Psoas muscle (tissue), 8 donors: ENCODE data around the gene SRSF9. TPM values are rescaled to one million over a fixed set of nuclear protein-coding genes. Genes with fewer than 3 reads are reported as not detected.

Experiments used
- ATAC-seq, 4 donors: fragments of 200-7000 bp; cut with Tn5 transposase; one replicate each; pipeline ENCODE4 v1.9.1; 2020; ENCODE audit warnings: moderate library complexity in 3 of 4, mild to moderate bottlenecking in 2 of 4
- DNase-seq, 2 donors: peaks; one replicate each; pipeline ENCODE4 v3.0.0-alpha.2; 2020
- H3K27ac ChIP-seq: fragments of 200-600 bp; one replicate; pipeline ENCODE4 v1.8.0; 2022
- H3K27me3 ChIP-seq, 3 donors: fragments of 200-600 bp in 1 of 3; one replicate each; pipeline versions ENCODE4 v1.6.1 to v1.8.0; 2013 to 2022; ENCODE audit warnings: low read length in 2 of 3, mild to moderate bottlenecking in 2 of 3, moderate library complexity in 1 of 3; ENCODE audit not compliant: insufficient read depth in 3 of 3
- H3K36me3 ChIP-seq, 2 donors: fragments of 200-600 bp in 1 of 2; one replicate each; pipeline versions ENCODE4 v1.6.1 to v1.8.0; 2013 to 2022; ENCODE audit warnings: low read depth in 1 of 2, mild to moderate bottlenecking in 1 of 2, moderate library complexity in 1 of 2; ENCODE audit not compliant: insufficient read depth in 1 of 2
- H3K4me1 ChIP-seq: fragments of 200-600 bp; one replicate; pipeline ENCODE4 v1.8.0; 2022
- H3K4me3 ChIP-seq: fragments of 200-600 bp; one replicate; pipeline ENCODE4 v1.8.0; 2022; ENCODE audit warnings: mild to moderate bottlenecking
- H3K9me3 ChIP-seq: fragments of 200-600 bp; one replicate; pipeline ENCODE4 v1.8.0; 2022
- CTCF ChIP-seq: fragments of 200-600 bp; IDR thresholded peaks from one replicate; pipeline ENCODE4 v1.8.0; 2022; ENCODE audit warnings: antibody characterized with exemption
- WGBS, 3 donors: extraction: QIAGEN DNeasy Blood & Tissue Kit; methylation state at CpG; one replicate each; pipeline versions ENCODE4 v1.1.6 to v1.1.7; 2013; 5-methylcytosine and 5-hydroxymethylcytosine counted together
- intact Hi-C, 2 donors: fragments of 100-400 bp; cut with DNase I; formaldehyde crosslinking; loops; one replicate each; pipeline versions ENCODE4 v1.11.0 to v1.14.2; 2022
- polyA plus RNA-seq, 3 donors: library from polyadenylated mRNA; stranded (reverse); fragments of 200-250 nt; gene quantifications; one replicate each; pipeline ENCODE4 v1.2.3, GENCODE V29; 2013
- total RNA-seq, 4 donors: library from RNA; stranded (reverse); fragmentation: NEBNext Ultra II Directional in 2 of 4; extraction: Animal tissue kit (Norgen Biotek cat#: 25700) in 2 of 4; gene quantifications; one replicate each; pipeline versions ENCODE4 v1.2.1 to v1.2.4, GENCODE V29; 2021 to 2023
- donor health status: healthy with polysubstance abuse.
- donor health status: DM: no; HTN: no; CAD: no; lungs with moderate emphysema.
- donor health status: Bipolar disorder and iron deficiency.
- donor health status: healthy.
- donor health status: DM: yes; HTN: yes; CAD: no.
- donor health status: DM: no; HTN: no; CAD: no.
- donor health status: DM: no; HTN: no; CAD: no.
- donor health status: DM: yes; HTN: yes; CAD: no.

The SRSF9 gene
- total and polyA plus RNA-seq, 7 donors: 24.9 to 53.8 (median 33.8) TPM

DNA sequence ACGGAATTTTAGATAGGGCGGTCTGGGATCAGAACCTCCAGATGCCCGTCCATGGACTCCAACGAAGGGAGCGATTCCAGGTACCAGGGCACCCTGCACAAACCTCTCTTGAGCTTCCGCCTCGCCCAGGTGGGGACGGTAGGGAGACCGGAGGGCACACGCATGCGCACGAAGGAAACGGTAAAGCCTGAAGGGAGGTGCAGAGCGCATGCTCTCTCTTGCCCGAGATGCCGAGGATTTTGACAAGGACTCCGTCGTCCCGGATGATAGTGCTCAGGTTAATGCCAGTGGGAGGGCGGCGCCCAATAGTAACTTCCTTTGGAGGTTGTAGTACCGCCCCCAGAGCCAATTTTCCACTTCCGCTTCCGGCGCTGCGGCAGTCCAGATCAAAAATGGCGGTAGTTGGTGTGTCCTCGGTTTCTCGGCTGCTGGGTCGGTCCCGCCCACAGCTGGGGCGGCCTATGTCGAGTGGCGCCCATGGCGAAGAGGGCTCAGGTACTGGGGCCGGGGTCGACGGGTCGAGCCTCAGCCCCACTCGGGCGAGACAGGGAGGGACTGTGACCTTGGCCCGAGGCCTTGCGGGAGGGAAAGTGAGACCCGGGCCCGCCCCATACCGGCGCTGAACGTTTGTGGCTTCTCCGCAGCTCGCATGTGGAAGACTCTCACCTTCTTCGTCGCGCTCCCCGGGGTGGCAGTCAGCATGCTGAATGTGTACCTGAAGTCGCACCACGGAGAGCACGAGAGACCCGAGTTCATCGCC, 31.6 kb downstream of the SRSF9 start, which contains the start of gene COX6A1:
TSS of gene COX6A1 (plus strand) at position 379 of the 760 bp plus-strand sequence. CDS start at position 393, 14 bp downstream.
- H3K36me3 ChIP-seq: peaks cover 3 to 38% of the 10 kb centered on the region in 2 donors
- H3K9me3 ChIP-seq: no peaks in the 10 kb centered on the region
- peak within 1 kb of the TSS; percentile 98 for H3K4me3 ChIP-seq
- no peaks in the 10 kb centered on the region for H3K27me3 ChIP-seq
- peak within 1 kb of the TSS; percentile 89 for H3K27ac ChIP-seq
- ATAC-seq (peak; percentile 98 to 99 (median 99)), DNase-seq (peak; percentile 94 to 97)
- no peak for TF ChIP-seq CTCF
- H3K4me1 ChIP-seq: peaks cover 18% of the 10 kb centered on the region
- intact Hi-C loops: loop anchor here in 1 of 2 donors (10.0 kb wide), 1 partner anchor 113 kb away; the partner anchor contains the start of gene PLA2G1B
- WGBS, 3 donors: 0% methylated on average over 55 to 59 of the region's 59 CpGs

GRCh38 chr12:120432772-120433525, 36.6 kb downstream of the SRSF9 start:
- H3K27ac ChIP-seq: no peak overlapping the region
- DNase-seq (no peak), ATAC-seq (no peak)
- TF ChIP-seq CTCF: no peak
- no peaks in the 10 kb centered on the region for H3K4me1 ChIP-seq
- no peaks in the 10 kb centered on the region for H3K9me3 ChIP-seq
- WGBS, 3 donors: 52 to 56% (median 56%) methylated on average over 10 of the region's 10 CpGs
- intact Hi-C loops: loop anchor here in 1 of 2 donors (10.0 kb wide), 1 partner anchor 108 kb away; the partner anchor contains the start of gene PLA2G1B
- no peak overlapping the region for H3K4me3 ChIP-seq
- peaks cover 0 to 4% (median 0%) of the 10 kb centered on the region in 3 donors for H3K27me3 ChIP-seq
- H3K36me3 ChIP-seq: no peaks in the 10 kb centered on the region

DNA sequence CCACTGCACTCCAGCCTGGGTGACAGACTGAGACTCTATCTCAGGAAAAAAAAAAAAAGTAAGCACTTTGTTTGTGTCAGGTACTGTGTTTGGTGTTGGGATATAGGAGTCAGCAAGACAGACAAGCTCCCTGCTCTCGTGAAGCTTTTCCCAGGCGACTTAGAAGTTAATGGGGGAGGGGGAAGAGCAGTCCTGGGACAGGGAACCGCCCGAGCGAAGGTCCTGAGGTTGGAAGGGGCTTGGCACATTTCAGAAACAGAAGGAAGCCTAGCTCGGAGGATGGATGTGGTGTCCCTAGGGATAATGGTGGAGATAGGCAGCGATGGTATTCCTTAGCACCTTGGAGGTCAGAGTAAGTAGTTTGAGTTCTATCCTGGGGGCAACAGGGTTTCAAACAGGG, 40.2 kb downstream of the SRSF9 start:
- intact Hi-C loops: loop anchor here in 1 of 2 donors (2.0 to 5.0 kb wide), 2 partner anchors 73 to 107 kb away; no protein-coding TSS in a partner anchor
- 51 to 62% (median 57%) methylated on average over 7 of the region's 7 CpGs for WGBS, 3 donors
- no peak for DNase-seq
- H3K4me1 ChIP-seq: no peaks in the 10 kb centered on the region
- H3K36me3 ChIP-seq: no peaks in the 10 kb centered on the region
- no peak for TF ChIP-seq CTCF
- no peak overlapping the region for H3K27ac ChIP-seq
- H3K4me3 ChIP-seq: no peak overlapping the region
- no peaks in the 10 kb centered on the region for H3K9me3 ChIP-seq
- no peak for ATAC-seq
- peaks cover 0 to 4% (median 0%) of the 10 kb centered on the region in 3 donors for H3K27me3 ChIP-seq

DNA sequence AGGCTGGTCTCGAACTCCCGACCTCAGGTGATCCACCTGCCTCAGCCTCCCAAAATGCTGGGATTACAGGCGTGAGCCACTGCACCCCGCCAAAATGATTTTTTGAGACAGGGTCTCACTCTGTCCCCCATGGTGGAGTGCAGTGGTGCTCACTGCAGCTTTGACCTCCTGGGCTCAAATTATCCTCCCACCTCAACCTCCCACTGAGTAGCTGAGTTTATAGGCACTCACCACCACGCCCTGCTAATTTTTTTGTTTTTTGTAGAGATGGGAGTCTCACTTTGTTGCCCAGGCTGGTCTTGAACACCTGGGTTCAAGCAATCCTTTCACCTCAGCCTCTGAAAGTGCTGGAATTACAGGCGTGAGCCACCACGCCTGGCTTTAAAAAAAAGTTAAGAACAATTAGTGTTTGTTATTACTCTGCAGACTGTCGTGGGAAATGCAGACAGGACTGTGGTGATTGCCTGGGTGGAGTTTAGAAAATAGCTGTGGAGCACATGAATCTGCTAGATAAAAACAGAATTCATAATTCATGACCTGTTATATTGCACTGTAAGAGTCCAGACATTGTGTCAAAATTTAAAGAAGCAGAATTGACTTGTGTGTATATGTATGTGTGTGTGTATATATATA, 40.8 kb downstream of the SRSF9 start:
- H3K27ac ChIP-seq: no peak overlapping the region
- H3K4me1 ChIP-seq: no peaks in the 10 kb centered on the region
- no peaks in the 10 kb centered on the region for H3K36me3 ChIP-seq
- 53 to 62% (median 54%) methylated on average over 8 of the region's 8 CpGs for WGBS, 3 donors
- intact Hi-C loops: loop anchor here in 1 of 2 donors (2.0 to 5.0 kb wide), 2 partner anchors 72 to 106 kb away; no protein-coding TSS in a partner anchor
- no peak for DNase-seq
- peaks cover 0 to 4% (median 0%) of the 10 kb centered on the region in 3 donors for H3K27me3 ChIP-seq
- TF ChIP-seq CTCF: no peak
- no peak overlapping the region for H3K4me3 ChIP-seq
- no peaks in the 10 kb centered on the region for H3K9me3 ChIP-seq
- no peak for ATAC-seq
